Mucosa of descending colon (tissue), 3 donors: ENCODE results near the gene ZNF462. TPM values are rescaled to one million over a fixed set of nuclear protein-coding genes. Genes with fewer than 3 reads are reported as not detected.

Experiments
- ATAC-seq: fragments of 200-7000 bp; cut with Tn5 transposase; one replicate; pipeline ENCODE4 v1.9.1; 2020; ENCODE audit warnings: mild to moderate bottlenecking, moderate library complexity
- DNase-seq, 3 donors: peaks; one replicate each; pipeline ENCODE4 v3.0.0-alpha.2; 2020
- H3K36me3 ChIP-seq: fragments of 200-600 bp; one replicate; pipeline ENCODE4 v1.8.0; 2021; ENCODE audit warnings: low read depth, mild to moderate bottlenecking
- H3K4me1 ChIP-seq: fragments of 200-600 bp; one replicate; pipeline ENCODE4 v1.8.0; 2021; ENCODE audit warnings: low read depth, mild to moderate bottlenecking
- H3K4me3 ChIP-seq: fragments of 200-600 bp; one replicate; pipeline ENCODE4 v1.8.0; 2021; ENCODE audit warnings: mild to moderate bottlenecking
- H3K9me3 ChIP-seq: fragments of 200-600 bp; one replicate; pipeline ENCODE4 v1.8.0; 2021; ENCODE audit warnings: mild to moderate bottlenecking
- CTCF ChIP-seq: fragments of 200-600 bp; IDR thresholded peaks from one replicate; pipeline ENCODE4 v1.8.0; 2022; ENCODE audit warnings: antibody characterized with exemption, mild to moderate bottlenecking
- intact Hi-C, 2 donors: fragments of 100-400 bp; cut with DNase I in 1 of 2; cut with micrococcal nuclease in 1 of 2; formaldehyde crosslinking; loops; one replicate each; pipeline versions ENCODE4 v1.11.0 to v1.11.1; 2022; cut with DNase I, micrococcal nuclease
- total RNA-seq, 3 donors: library from RNA; stranded (reverse); fragmentation: NEBNext Ultra II Directional in 2 of 3; extraction: Animal tissue kit (Norgen Biotek cat#: 25700) in 2 of 3; gene quantifications; one replicate each; pipeline versions ENCODE4 v1.2.1 to v1.2.4, GENCODE V29; 2021 to 2023
- donor health status: DM: no; HTN: no; CAD: no; lungs with moderate emphysema.
- donor health status: DM: no; HTN: no; CAD: no.
- donor health status: DM: no; HTN: yes; CAD: no.

ZNF462 gene
- total RNA-seq, 3 donors from 2014 or later = 34.8 to 54.7 (median 48.7) TPM

- DNase-seq (no peak), ATAC-seq (no peak)
- Histone ChIP-seq H3K36me3 (no peaks in the 10 kb centered on the region), H3K4me3 (no peak overlapping the region), H3K4me1 (no peaks in the 10 kb centered on the region), H3K9me3 (no peaks in the 10 kb centered on the region)
- TF ChIP-seq CTCF = no peak
- intact Hi-C loops = no loop called here
Measured at GRCh38 chr9:107060062-107060461, 197.1 kb downstream of the ZNF462 start.
